C4-2B (cell line): ENCODE data around the gene SEC14L3.

Source experiments
- CTCF ChIP-seq: fragments of 450-650 bp; conservative IDR thresholded peaks from 2 replicates; pipeline ENCODE4 v1.5.1; 2017; ENCODE audit warnings: mild to moderate bottlenecking
- ZFX ChIP-seq: fragments of 450-650 bp; IDR thresholded peaks from 2 replicates; pipeline ENCODE4 v1.6.1; 2017

DNA sequence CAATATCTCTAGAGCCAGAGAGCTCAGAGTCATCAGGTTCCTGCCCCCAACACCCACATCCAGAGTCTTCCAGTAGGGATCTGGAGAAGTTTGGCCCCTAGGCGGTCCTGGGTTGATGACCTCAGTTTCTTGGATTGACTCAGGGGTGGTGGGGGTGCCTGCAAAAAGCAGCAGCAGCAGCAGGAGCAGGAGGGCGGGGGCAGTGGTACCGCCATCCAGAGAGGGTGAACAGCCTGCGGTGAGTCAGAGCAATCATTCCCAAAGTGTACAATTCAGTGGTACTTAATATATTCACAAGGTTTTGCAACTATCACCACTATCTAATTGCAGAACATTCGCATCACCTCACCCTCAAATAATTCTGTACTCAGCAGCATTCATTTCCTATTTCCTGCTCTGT is 9.9 kb upstream of the SEC14L3 start:
- no peak for TF ChIP-seq CTCF
- no peak for TF ChIP-seq ZFX
